B cell (primary cell): ENCODE results near the gene TMEM273. TPM values are rescaled to one million over a fixed set of nuclear protein-coding genes. Genes with fewer than 3 reads are reported as not detected.

Source experiments
- ATAC-seq: fragments of 200-7000 bp; cut with Tn5 transposase; one replicate; pipeline ENCODE4 v1.10.0; 2021; ENCODE audit warnings: low read depth, mild to moderate bottlenecking, moderate number of reproducible peaks, moderate library complexity
- CTCF ChIA-PET: fragments of 350-600 bp; sonication (Branson Sonifier 250); formaldehyde crosslinking; loops from one replicate; lab custom pipeline; 2021; ENCODE audit warnings: antibody characterized with exemption, inconsistent platforms; lab: Charles Lee
- POLR2A ChIA-PET: fragments of 350-600 bp; sonication (Branson Sonifier 250); formaldehyde crosslinking; loops from one replicate; lab custom pipeline; 2021; ENCODE audit warnings: antibody characterized with exemption; lab: Charles Lee
- DNase-seq: peaks from one replicate; pipeline ENCODE4 v3.0.0; 2013
- H2AFZ ChIP-seq: 2 replicates; pipeline ENCODE4 v1.6.1; 2012; ENCODE audit warnings: mild to moderate bottlenecking, low read depth, low read length; ENCODE audit not compliant: insufficient read depth, poor library complexity, severe bottlenecking
- H3K27ac ChIP-seq, 2 donors: 1 replicate in 1 of 2; 2 replicates in 1 of 2; pipeline ENCODE4 v1.5.1; 2012 to 2013; ENCODE audit warnings: low read length in 2 of 2, mild to moderate bottlenecking in 2 of 2, moderate library complexity in 1 of 2
- H3K27me3 ChIP-seq, 4 experiments: fragments of 200-600 bp in 1 of 4; sonication (generic) in 1 of 4; replicated peaks in 1 of 4; 1 replicate in 2 of 4; 2 replicates in 2 of 4; pipeline versions ENCODE4 v1.6.1 to v1.7.0; 2013 to 2016; ENCODE audit warnings: low read length in 3 of 4, mild to moderate bottlenecking in 2 of 4, mixed read lengths in 1 of 4, moderate library complexity in 1 of 4; ENCODE audit not compliant: insufficient read depth in 4 of 4, control insufficient read depth in 3 of 4; ENCODE audit errors: control extremely low read depth in 1 of 4
- H3K36me3 ChIP-seq, 2 experiments: replicated peaks in 1 of 2; 1 replicate in 1 of 2; 2 replicates in 1 of 2; pipeline versions ENCODE4 v1.6.1 to v1.7.1; 2013; ENCODE audit warnings: low read length in 1 of 2; ENCODE audit not compliant: insufficient read depth in 2 of 2, control insufficient read depth in 1 of 2; ENCODE audit errors: control extremely low read depth in 1 of 2, extremely low read depth in 1 of 2
- H3K4me1 ChIP-seq, 2 donors: fragments of 200-600 bp in 1 of 2; sonication (generic) in 1 of 2; 1 replicate in 1 of 2; 2 replicates in 1 of 2; pipeline versions ENCODE4 v1.5.1 to v1.6.1; 2013 to 2017; ENCODE audit warnings: low read length in 2 of 2; ENCODE audit not compliant: control insufficient read depth in 2 of 2, insufficient read depth in 2 of 2
- H3K4me2 ChIP-seq: replicated peaks from 2 replicates; pipeline ENCODE3; 2012; ENCODE audit warnings: mild to moderate bottlenecking, low read depth, low read length; ENCODE audit not compliant: poor library complexity, severe bottlenecking
- H3K4me3 ChIP-seq, 5 experiments: fragments of 200-600 bp in 1 of 5; sonication (generic) in 1 of 5; 1 replicate in 3 of 5; 2 replicates in 2 of 5; pipeline versions ENCODE4 v1.5.1 to v1.7.0; 2011 to 2016; ENCODE audit warnings: low read length in 4 of 5, mild to moderate bottlenecking in 4 of 5, low read depth in 2 of 5, control low read depth in 1 of 5, moderate library complexity in 1 of 5; ENCODE audit not compliant: insufficient read depth in 1 of 5; ENCODE audit errors: control extremely low read depth in 1 of 5, extremely low read depth in 1 of 5
- H3K79me2 ChIP-seq: fragments of 200-600 bp; sonication (generic); one replicate; pipeline ENCODE4 v1.6.0; 2016; ENCODE audit warnings: low read length; ENCODE audit not compliant: control insufficient read depth, insufficient read depth
- H3K9ac ChIP-seq: fragments of 200-600 bp; sonication (generic); 2 replicates; pipeline ENCODE4 v1.6.1; 2017; ENCODE audit warnings: mild to moderate bottlenecking, low read length, moderate library complexity
- H3K9me3 ChIP-seq, 3 donors: one replicate each; pipeline versions ENCODE4 v1.6.1 to v1.7.1; 2013; ENCODE audit warnings: low read length in 2 of 3; ENCODE audit not compliant: control insufficient read depth in 2 of 3, insufficient read depth in 1 of 3; ENCODE audit errors: control extremely low read depth in 1 of 3
- H4K20me1 ChIP-seq: 2 replicates; pipeline ENCODE4 v1.6.0; 2012; ENCODE audit warnings: mild to moderate bottlenecking, low read length; ENCODE audit not compliant: insufficient read depth, control insufficient read depth, poor library complexity, severe bottlenecking
- H3K27ac Mint-ChIP-seq: one replicate; pipeline ENCODE4 v1.8.0; 2021; ENCODE audit warnings: mixed read lengths
- H3K27me3 Mint-ChIP-seq: one replicate; pipeline ENCODE4 v1.8.0; 2021; ENCODE audit warnings: mixed read lengths
- H3K4me1 Mint-ChIP-seq: one replicate; pipeline ENCODE4 v1.8.0; 2021; ENCODE audit warnings: mixed read lengths
- H3K4me3 Mint-ChIP-seq: one replicate; pipeline ENCODE4 v1.8.0; 2021; ENCODE audit warnings: mixed read lengths
- H3K9me3 Mint-ChIP-seq: one replicate; pipeline ENCODE4 v1.8.0; 2022; ENCODE audit warnings: mixed read lengths; ENCODE audit not compliant: insufficient read depth
- EZH2 ChIP-seq: IDR thresholded peaks from 2 replicates; pipeline ENCODE4 v1.6.1; 2012; ENCODE audit warnings: borderline replicate concordance, low read depth, mild to moderate bottlenecking, moderate library complexity, low read length; ENCODE audit not compliant: insufficient read depth, poor library complexity, severe bottlenecking
- WGBS: methylation state at CpG from one replicate; pipeline ENCODE4 v1.1.5; 2013; ENCODE audit warnings: missing lambda C conversion rate; ENCODE audit not compliant: insufficient coverage; 5-methylcytosine and 5-hydroxymethylcytosine counted together
- intact Hi-C: fragments of 100-400 bp; cut with micrococcal nuclease; formaldehyde crosslinking; loops from one replicate; pipeline ENCODE4 v1.10.0; 2022
- polyA plus RNA-seq: library from polyadenylated mRNA; depleted of rRNA; stranded (reverse); fragments of >200 nt; gene quantifications from 2 replicates; pipeline ENCODE4 v1.2.3, GENCODE V29; 2012
- total RNA-seq, 2 donors: library from RNA; stranded (reverse); fragments of 120-200 nt in 1 of 2; gene quantifications; 1 replicate in 1 of 2; 2 replicates in 1 of 2; pipeline versions ENCODE4 v1.2.3 to v1.2.4, GENCODE V29; 2013 to 2022
- TF ChIP-seq, protein P1 (sequence below): fragments of 200-600 bp; IDR thresholded peaks from one replicate; pipeline ENCODE4 v1.8.0; 2022; ENCODE audit warnings: antibody characterized with exemption, mild to moderate bottlenecking

TMEM273 gene
- total and polyA plus RNA-seq, 2 donors (not counting 1 experiment from before 2014, with no cell fraction given) = 36.0 to 36.4 TPM

DNA sequence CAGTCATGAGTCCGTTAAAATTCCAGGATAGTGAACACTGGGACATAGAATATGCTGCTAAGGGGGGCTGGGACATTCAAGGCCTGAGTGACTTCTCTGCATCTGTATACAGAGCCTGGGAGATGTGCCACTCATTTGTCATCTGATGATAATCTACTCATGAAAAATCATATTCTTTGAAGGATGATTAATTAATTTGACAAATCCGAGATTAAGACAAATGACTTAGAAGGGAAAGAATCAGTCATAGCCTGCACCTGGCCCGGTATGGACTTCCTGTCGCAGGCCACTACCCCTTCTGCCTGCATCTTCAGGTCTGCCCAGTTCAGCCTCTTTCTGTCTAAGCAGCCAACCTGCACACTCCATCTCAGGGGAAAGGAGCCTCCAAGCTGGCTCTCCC is 35.5 kb downstream of the TMEM273 start:
- CTCF ChIA-PET = interaction anchor here (0.7 kb wide), 1 partner anchor 124 kb away, joined by 3 read pairs; no protein-coding TSS in a partner anchor
- H3K27me3 Mint-ChIP-seq = peaks cover 18% of the 10 kb centered on the region

DNA sequence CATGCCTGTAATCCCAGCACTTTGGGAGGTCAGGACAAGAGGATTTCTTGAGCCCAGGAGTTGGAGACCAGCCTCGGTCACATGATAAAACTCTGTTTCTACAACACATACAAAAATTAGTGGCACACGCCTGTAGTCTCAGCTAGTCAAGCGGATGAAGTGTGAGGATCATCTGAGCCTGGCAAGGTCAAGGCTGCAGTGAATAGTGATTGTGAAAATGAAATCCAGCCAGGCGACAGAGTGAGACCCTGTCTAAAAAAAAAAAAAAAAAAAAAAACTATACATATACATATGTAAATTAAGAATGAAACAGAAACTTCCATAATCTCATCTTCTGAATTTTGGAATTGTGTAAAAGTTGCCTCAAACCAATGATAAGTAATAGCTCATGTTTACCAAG is 36.2 kb downstream of the TMEM273 start:
- intact Hi-C loops = no loop called here
- Histone ChIP-seq H3K4me2 (no peak overlapping the region), H3K4me3 (no peak overlapping the region), H3K79me2 (no peaks in the 10 kb centered on the region), H3K27me3 (peaks cover 0 to 3% (median 0%) of the 10 kb centered on the region in 4 experiments), H4K20me1 (no peaks in the 10 kb centered on the region), H3K9ac (no peak overlapping the region), H3K9me3 (peaks cover 0 to 9% (median 6%) of the 10 kb centered on the region in 3 donors), H3K27ac (no peak overlapping the region), H2AFZ (no peak overlapping the region), H3K4me1 (no peaks in the 10 kb centered on the region), H3K36me3 (no peaks in the 10 kb centered on the region)
- ChIA-PET CTCF (interaction anchor here (0.7 to 1.0 kb wide), 2 partner anchors 12 to 125 kb away, joined by 3 read pairs; no protein-coding TSS in a partner anchor), POLR2A (interaction anchor here (0.7 kb wide), 1 partner anchor 142 kb away, joined by 3 read pairs; no protein-coding TSS in a partner anchor)
- ATAC-seq = no peak
- Mint-ChIP-seq H3K27me3 (peaks cover 23% of the 10 kb centered on the region), H3K4me3 (no peak overlapping the region), H3K9me3 (peaks cover 5% of the 10 kb centered on the region), H3K27ac (no peak overlapping the region), H3K4me1 (no peaks in the 10 kb centered on the region)
- DNase-seq = no peak
- no peak for TF ChIP-seq EZH2
- TF ChIP-seq, protein P1, sequence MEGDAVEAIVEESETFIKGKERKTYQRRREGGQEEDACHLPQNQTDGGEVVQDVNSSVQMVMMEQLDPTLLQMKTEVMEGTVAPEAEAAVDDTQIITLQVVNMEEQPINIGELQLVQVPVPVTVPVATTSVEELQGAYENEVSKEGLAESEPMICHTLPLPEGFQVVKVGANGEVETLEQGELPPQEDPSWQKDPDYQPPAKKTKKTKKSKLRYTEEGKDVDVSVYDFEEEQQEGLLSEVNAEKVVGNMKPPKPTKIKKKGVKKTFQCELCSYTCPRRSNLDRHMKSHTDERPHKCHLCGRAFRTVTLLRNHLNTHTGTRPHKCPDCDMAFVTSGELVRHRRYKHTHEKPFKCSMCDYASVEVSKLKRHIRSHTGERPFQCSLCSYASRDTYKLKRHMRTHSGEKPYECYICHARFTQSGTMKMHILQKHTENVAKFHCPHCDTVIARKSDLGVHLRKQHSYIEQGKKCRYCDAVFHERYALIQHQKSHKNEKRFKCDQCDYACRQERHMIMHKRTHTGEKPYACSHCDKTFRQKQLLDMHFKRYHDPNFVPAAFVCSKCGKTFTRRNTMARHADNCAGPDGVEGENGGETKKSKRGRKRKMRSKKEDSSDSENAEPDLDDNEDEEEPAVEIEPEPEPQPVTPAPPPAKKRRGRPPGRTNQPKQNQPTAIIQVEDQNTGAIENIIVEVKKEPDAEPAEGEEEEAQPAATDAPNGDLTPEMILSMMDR = no peak
- WGBS = no CpG with 5 or more reads among the region's 4 CpGs

More for the DNA sequence above, 35.5 kb downstream of the TMEM273 start:
- no peaks in the 10 kb centered on the region for H4K20me1 ChIP-seq
- no peaks in the 10 kb centered on the region for H3K79me2 ChIP-seq
- H3K9ac ChIP-seq = no peak overlapping the region
- Mint-ChIP-seq H3K4me3 (no peak overlapping the region), H3K27ac (no peak overlapping the region), H3K4me1 (peaks cover 1% of the 10 kb centered on the region), H3K9me3 (peaks cover 3% of the 10 kb centered on the region)
- WGBS = 80% methylated on average over 1 of the region's 4 CpGs
- ATAC-seq (no peak), DNase-seq (no peak)
- H3K9me3 ChIP-seq = peaks cover 0 to 5% (median 4%) of the 10 kb centered on the region in 3 donors
- POLR2A ChIA-PET = interaction anchor here (0.7 kb wide), 1 partner anchor 142 kb away, joined by 3 read pairs; no protein-coding TSS in a partner anchor
- no peak overlapping the region for H3K4me2 ChIP-seq
- TF ChIP-seq, protein P1 = no peak
- TF ChIP-seq EZH2 = no peak
- H2AFZ ChIP-seq = no peak overlapping the region
- no peak overlapping the region for H3K4me3 ChIP-seq
- no peaks in the 10 kb centered on the region for H3K4me1 ChIP-seq
- no peaks in the 10 kb centered on the region for H3K27me3 ChIP-seq
- no peaks in the 10 kb centered on the region for H3K36me3 ChIP-seq
- H3K27ac ChIP-seq = no peak overlapping the region
- intact Hi-C loops = no loop called here
